Stimulated activated CD8-positive, alpha-beta memory T cell treated with anti-CD3 and anti-CD28 coated beads, Interleukin-7, amount 100 ng/mL, for 48 hours (primary cell): Measurements from ENCODE around the gene APLP1.
A peak's percentile ranks its signal among the peaks of the same experiment; 100 is the strongest.

Experiments used
- DNase-seq, 2 donors: peaks; one replicate each; pipeline ENCODE4 v3.0.0-alpha.2; 2020; ENCODE audit warnings: low read depth in 1 of 2; ENCODE audit errors: extremely low read depth in 1 of 2

The APLP1 gene

DNA sequence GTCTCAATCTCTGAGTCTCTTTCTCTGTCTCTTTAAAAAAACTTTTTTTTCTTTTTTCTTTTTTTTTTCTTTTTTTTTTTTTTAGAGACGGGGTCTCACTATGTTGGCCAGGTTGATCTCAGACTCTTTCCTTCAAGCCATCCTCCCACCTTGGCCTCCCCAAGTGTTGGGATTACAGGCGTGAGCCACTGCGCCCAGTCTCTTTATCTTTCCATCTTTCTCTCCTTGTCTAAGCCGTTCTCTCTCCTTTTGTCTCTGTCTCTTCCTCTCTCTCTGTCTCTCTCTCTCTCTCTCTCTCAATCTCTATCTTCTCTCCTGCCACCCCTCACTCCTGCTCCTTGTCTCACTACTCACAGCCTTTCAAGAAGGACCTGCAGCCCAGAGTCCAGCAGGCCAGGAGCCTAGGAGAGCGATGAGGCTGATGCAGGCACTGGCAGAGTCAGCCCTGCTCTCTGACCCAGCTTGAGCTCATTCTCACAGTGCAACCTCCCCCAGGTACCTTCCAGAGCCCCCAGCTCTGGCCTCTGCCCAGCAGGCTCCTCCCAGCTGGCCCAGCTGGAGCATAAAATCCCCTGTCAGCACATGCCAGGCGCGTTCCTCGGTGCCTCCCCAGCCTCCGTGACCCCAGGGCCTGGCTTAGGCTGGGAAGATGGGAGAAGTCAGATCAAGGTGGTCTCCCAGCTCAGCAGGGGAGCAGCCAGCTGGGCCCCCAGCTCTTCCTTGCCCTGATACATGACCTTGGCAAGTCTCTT is 16.2 kb upstream of the APLP1 start, which contains the start of gene NPHS1:
TSS of gene NPHS1 (minus strand) at position 476 of the 752 bp plus-strand sequence. CDS start 667 bp downstream, outside the sequence.
- DNase-seq = no peak

- no peak for DNase-seq
Observed at GRCh38 chr19:35853038-35853756, 15.2 kb upstream of the APLP1 start.

DNA sequence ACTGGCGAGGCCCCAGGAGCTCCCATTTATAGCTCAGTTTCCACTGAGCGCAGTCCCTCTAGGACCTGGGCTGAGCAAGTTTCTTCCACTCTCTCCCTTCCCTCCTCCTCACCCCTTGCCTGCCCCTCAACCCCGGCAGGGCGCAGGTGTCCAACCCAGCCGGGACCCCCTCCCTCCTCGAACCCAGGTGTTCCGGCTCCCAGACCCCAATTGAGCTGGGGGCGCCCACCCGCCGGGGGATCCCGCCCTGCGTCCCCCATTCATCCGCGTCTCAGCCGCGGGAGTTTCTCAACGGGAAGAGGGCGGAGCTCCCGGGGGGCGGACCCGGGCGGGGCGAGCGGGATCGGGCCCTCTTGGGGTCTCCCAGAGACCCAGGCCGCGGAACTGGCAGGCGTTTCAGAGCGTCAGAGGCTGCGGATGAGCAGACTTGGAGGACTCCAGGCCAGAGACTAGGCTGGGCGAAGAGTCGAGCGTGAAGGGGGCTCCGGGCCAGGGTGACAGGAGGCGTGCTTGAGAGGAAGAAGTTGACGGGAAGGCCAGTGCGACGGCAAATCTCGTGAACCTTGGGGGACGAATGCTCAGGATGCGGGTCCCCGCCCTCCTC is 11.7 kb upstream of the APLP1 start, which contains the start of gene KIRREL2:
TSS of gene KIRREL2 (plus strand) at position 366 of the 604 bp plus-strand sequence. CDS start at position 575, 209 bp downstream.
- DNase-seq = no peak

DNA sequence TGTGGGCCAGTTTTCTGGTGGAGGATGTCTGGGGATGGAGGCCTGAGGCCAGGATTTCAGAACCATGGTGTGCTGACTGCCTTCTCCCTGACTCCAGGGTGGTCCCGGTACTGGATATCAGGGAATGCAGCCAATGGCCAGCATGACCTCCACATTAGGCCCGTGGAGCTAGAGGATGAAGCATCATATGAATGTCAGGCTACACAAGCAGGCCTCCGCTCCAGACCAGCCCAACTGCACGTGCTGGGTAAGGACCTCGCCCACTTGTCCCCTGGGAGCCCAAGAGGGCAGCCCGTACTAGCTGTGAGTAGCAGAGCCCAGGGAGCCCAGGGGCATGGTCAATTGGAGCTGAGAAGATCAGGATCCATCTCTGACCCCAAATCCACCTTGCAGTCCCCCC is 10.1 kb upstream of the APLP1 start:
- DNase-seq = no peak

DNA sequence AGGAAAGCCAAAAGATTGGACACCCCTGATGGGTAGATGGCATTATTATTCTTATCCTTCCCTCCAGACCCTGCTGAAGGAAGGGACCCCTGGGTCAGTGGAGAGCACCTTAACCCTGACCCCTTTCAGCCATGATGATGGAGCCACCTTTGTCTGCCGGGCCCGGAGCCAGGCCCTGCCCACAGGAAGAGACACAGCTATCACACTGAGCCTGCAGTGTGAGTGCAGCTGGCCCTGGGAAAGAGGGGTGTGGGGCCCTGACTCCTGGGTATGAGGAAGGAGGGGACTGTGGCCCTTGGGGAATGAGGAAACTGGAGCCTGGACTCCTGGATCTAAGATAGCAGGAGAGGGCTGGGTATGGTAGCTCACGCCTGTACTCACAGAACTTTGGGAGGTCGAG is 9.0 kb upstream of the APLP1 start:
- DNase-seq = no peak

DNA sequence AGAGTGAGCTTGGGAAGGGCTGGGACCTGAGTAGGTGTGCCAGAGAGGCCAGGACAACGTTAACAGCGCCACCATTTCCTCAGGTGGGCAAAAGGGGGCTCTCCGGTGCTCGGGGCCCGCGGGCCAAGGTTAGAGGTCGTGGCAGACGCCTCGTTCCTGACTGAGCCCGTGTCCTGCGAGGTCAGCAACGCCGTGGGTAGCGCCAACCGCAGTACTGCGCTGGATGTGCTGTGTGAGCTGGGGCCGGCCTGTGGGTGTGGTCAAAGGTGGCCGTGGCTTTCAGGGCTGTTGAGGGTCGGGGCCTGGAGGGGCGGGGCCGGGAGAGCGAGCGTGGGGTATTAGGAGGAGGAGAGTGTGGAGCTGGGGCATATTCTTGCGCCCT is 7.9 kb upstream of the APLP1 start:
- no peak for DNase-seq

GRCh38 chr19:35860818-35861639 is 7.3 kb upstream of the APLP1 start:
- no peak for DNase-seq

- DNase-seq = no peak
Observed at GRCh38 chr19:35861640-35862160, 6.7 kb upstream of the APLP1 start.

GRCh38 chr19:35862528-35862927 is 5.8 kb upstream of the APLP1 start:
- DNase-seq = no peak

- no peak for DNase-seq
Observed at GRCh38 chr19:35863018-35863417, 5.4 kb upstream of the APLP1 start.

- no peak for DNase-seq
Observed at GRCh38 chr19:35868823-35869326, 501 bp downstream of the APLP1 start.

DNA sequence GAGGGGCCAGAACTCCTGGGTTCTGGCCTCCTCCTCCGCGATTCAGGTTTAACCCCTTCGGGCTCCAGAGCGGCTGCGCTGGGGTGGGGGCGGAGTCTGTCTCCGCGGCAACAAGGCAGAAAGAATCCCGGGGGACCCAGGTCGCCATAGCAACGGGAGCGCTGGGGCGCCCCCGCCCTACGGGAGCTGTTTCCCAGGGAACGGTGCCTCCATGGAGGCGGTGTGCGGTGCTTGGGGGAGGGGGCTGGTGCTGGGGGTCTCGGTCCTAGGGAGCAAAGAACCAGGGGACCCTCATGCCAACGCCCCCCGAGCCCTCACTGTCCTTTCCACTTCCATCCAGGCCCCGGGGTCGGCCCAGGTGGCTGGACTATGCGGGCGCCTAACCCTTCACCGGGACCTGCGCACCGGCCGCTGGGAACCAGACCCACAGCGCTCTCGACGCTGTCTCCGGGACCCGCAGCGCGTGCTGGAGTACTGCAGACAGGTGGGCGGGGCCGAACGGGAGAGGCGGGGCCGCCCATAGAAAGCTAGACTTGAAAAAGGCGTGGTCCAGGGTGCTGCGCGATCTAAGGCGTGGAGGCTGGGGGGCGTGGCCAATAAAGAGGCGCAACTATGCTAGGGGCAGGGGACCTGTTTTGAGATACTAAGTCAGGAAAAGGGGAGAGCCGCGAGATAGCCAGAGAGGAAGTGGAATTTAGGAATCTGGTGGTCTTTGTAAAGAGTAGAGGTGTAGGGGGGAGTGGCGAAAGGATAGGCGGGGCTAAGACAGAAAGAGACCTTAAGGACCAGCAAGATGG is 1.2 kb downstream of the APLP1 start:
- DNase-seq = peak; percentile 72 to 84

GRCh38 chr19:35870124-35870736 is 1.9 kb downstream of the APLP1 start:
- peak in 1 of 2 donors; percentile 61 for DNase-seq

- no peak for DNase-seq
Observed at GRCh38 chr19:35870798-35871197, 2.4 kb downstream of the APLP1 start.

DNA sequence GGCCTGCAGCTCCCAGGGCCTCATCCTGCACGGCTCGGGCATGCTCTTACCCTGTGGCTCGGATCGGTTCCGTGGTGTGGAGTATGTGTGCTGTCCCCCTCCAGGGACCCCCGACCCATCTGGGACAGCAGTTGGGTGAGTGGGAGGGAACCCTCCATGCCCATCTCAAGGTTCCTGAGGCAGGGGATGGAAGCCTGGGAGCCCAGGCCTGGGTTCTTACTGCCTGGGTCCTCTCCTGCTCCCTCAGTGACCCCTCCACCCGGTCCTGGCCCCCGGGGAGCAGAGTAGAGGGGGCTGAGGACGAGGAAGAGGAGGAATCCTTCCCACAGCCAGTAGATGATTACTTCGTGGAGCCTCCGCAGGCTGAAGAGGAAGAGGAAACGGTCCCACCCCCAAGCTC is 3.2 kb downstream of the APLP1 start:
- DNase-seq = no peak

DNA sequence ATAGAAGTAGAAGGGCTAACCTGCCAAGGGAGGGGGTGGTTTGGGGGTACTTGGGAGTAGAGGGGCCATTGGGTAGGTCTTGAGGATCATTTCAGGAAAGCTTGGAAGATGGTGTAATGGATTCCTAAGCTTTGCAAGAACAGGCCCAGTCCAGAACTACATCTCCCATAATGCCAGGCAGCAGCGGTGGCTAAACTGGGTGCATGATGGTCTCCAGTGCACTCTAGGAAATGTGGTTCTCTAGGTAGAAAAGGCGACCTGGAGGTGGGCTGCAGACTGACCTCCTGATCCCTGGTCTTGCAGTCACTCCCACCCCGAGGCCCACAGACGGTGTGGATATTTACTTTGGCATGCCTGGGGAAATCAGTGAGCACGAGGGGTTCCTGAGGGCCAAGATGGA is 3.8 kb downstream of the APLP1 start:
- DNase-seq = no peak

- DNase-seq = no peak
Observed at GRCh38 chr19:35874392-35874930, 6.1 kb downstream of the APLP1 start.

DNA sequence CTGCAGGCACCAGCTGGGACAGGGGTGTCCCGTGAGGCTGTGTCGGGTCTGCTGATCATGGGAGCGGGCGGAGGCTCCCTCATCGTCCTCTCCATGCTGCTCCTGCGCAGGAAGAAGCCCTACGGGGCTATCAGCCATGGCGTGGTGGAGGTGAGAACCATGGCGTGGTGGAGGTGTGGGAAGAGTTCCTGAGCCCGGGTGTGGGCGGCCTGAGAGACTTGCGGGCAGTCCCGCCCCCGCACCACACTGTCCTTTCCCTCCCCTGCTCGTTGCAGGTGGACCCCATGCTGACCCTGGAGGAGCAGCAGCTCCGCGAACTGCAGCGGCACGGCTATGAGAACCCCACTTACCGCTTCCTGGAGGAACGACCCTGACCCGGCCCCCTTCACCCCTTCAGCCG is 10.7 kb downstream of the APLP1 start:
- no peak for DNase-seq

DNA sequence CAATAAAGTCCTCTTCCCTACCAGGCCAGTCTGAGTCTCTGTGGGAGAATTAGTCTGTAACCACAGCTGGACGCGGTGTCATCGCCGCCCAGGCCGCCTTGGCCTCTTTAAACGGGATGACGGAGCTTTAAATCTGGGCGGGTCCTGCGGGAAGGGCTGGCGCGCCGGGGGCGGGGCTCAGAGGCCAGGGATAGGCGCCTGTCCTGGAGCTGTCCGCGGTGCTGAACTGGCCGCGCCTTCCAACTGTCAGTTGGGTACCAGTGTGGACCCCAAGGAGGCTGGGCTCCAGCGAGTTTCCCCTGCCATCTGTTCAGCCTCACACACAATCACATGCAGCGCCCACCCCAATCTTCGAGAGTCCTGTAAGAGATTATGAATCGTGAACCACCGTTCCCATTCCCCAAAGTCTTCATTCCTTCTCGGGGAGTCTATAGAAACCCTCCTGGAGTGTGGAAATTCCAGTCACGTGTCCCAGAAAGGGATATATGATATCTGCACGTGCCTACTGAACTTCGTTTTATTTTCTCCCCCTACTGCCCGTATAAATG is 11.5 kb downstream of the APLP1 start:
- DNase-seq = peak; percentile 64 to 77
